Cerebellar cortex (tissue), 1 donor: ENCODE measurements around the gene DCHS1.
A peak's percentile ranks its signal among the peaks of the same experiment; 100 is the strongest.

Source experiments
- DNase-seq: peaks from one replicate; pipeline ENCODE4 v3.0.0-alpha.2; 2015; ENCODE audit warnings: low spot score

The DCHS1 gene

GRCh38 chr11:6625832-6626420, 29.7 kb downstream of the DCHS1 start:
- no peak for DNase-seq

GRCh38 chr11:6625156-6625831, 30.3 kb downstream of the DCHS1 start:
- no peak for DNase-seq

GRCh38 chr11:6623391-6624363, 31.9 kb downstream of the DCHS1 start:
- no peak for DNase-seq

GRCh38 chr11:6622261-6623171, 33.1 kb downstream of the DCHS1 start:
- DNase-seq, result no peak

GRCh38 chr11:6621711-6622211, 33.8 kb downstream of the DCHS1 start:
- DNase-seq, result no peak

GRCh38 chr11:6620636-6621035, 35.0 kb downstream of the DCHS1 start:
- no peak for DNase-seq

- DNase-seq, result peak; percentile 99
Observed at GRCh38 chr11:6619004-6619745, 36.4 kb downstream of the DCHS1 start, which contains the start of gene TPP1. TPP1 (minus strand) TSS chr11:6619422; CDS start chr11:6619400, 22 bp downstream.

GRCh38 chr11:6618117-6619003, 37.2 kb downstream of the DCHS1 start:
- DNase-seq, result peak; percentile 33

GRCh38 chr11:6617315-6617781, 38.3 kb downstream of the DCHS1 start:
- DNase-seq, result no peak

GRCh38 chr11:6616596-6617250, 38.9 kb downstream of the DCHS1 start:
- DNase-seq, result no peak

- no peak for DNase-seq
Observed at GRCh38 chr11:6615882-6616585, 39.6 kb downstream of the DCHS1 start.

GRCh38 chr11:6615046-6615445, 40.6 kb downstream of the DCHS1 start:
- DNase-seq, result no peak

GRCh38 chr11:6614446-6614845, 41.2 kb downstream of the DCHS1 start:
- no peak for DNase-seq

- no peak for DNase-seq
Observed at GRCh38 chr11:6613496-6613895, 42.1 kb downstream of the DCHS1 start.

GRCh38 chr11:6612213-6613041, 43.2 kb downstream of the DCHS1 start, which contains the start of gene TAF10:
TAF10 (minus strand) TSS chr11:6612216; CDS start chr11:6612189, 27 bp downstream.
- DNase-seq, result peak; percentile 96

GRCh38 chr11:6611963-6612212, 43.7 kb downstream of the DCHS1 start:
- no peak for DNase-seq
